ENCODE results near the gene CKAP5.
"Not testable (repeated sequence)": the region's sequence is repeated elsewhere in the genome, so short reads cannot be mapped to it uniquely, and the experiment has no call there.

The CKAP5 gene

DNA sequence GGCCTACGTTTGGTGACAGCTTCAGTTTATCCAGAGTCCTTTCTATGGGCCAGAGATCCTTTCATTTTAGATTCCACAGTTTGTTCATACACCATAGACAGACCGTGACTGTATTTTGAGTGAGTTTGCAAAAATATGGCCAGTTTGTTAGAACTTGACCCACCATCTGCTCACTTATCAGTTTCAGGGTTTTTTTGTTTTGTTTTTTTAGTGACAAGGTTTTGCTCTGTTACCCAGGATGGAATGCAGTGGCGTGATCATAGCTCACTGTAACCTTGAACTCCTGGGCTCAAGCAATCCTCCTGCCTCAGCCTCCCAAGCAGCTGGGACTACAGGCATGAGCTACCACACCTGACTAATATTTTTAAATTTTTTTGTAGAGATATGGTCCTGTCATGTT, 9.1 kb upstream of the CKAP5 start:
- DNase-seq (ENCODE audit: low spot score): no peak

- DNase-seq (ENCODE audit: low spot score): no peak
Observed at GRCh38 chr11:46850829-46851380, 4.8 kb upstream of the CKAP5 start.

GRCh38 chr11:46849631-46850030, 3.6 kb upstream of the CKAP5 start:
- DNase-seq (ENCODE audit: low spot score): no peak

DNA sequence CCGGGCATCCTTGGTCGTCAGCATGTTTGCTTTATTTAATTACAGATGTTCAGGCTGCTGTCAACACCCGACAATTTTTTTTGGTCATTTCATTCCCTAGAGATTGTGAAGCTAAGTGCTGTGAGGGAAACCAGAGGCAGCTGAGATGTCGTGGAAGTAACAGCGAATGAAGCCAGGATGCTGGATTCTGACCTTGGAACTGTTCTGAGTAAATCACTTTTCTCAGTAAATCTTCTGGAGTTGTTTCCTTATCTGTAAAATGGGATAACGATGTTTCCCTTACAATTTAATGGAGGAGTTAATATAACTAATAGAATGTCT, 390 bp upstream of the CKAP5 start:
- DNase-seq (ENCODE audit: low spot score): no peak

DNA sequence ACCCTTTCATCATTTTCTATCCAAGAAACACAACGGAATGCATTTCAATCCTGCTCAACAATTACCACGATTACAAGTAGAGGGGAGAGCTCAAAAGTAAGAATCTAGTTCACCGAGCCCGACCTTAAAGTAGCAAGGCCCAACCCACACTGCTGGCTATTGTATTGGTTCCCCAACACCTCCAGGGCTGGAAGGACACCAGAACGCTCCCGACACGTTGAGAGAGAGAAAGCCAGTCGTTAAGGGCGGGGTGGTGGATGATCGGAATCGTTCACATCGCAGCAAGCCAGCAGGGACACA, 690 bp downstream of the CKAP5 start:
- no peak for DNase-seq (ENCODE audit: low spot score)

- DNase-seq (ENCODE audit: low spot score): no peak
Observed at GRCh38 chr11:46840116-46840515, 6.0 kb downstream of the CKAP5 start.

GRCh38 chr11:46838501-46838900, 7.6 kb downstream of the CKAP5 start:
- no peak for DNase-seq (ENCODE audit: low spot score)

DNA sequence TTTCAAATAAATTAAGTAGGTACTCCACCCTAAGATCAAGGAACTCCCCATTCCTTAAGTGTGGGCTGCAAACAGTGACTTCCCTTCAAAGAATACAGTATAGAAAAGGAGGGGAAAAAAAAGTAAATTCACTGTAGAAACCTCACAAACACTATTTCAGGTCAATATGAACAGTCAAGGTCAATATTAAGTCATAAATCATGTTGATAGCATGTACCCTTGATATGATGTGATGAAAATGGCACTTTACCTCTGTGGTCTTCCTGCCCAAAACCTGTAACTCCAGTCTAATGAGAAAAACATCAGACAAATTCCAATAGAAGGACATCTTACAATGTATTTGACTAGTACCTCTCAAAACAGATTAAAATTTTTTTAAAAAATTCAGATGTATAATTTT, 8.2 kb downstream of the CKAP5 start:
- no peak for DNase-seq (ENCODE audit: low spot score)

GRCh38 chr11:46836870-46837269, 9.2 kb downstream of the CKAP5 start:
- DNase-seq (ENCODE audit: low spot score): no peak

- DNase-seq (ENCODE audit: low spot score): no peak
Observed at GRCh38 chr11:46836431-46836830, 9.6 kb downstream of the CKAP5 start.

DNA sequence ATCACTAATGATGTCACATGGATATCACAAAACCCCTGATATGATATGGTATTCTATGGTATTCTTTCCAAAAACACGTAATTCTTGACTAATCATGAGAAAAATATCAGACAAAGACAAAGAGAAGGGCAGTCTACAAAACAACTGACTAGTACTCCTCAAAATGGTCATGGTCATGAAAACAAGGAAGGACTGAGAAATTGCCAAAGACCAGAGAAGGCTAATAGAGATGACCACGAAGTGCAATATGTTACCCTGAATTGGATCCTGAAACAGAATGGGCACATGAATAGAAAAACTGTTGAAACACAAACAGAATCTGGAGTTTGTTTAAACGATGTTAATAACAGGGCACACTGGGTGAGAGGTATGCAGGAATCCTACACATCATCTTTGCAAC, 10.2 kb downstream of the CKAP5 start:
- no peak for DNase-seq (ENCODE audit: low spot score)

GRCh38 chr11:46834821-46835220, 11.3 kb downstream of the CKAP5 start:
- DNase-seq (ENCODE audit: low spot score): no peak

GRCh38 chr11:46832511-46833214, 13.4 kb downstream of the CKAP5 start:
- DNase-seq (ENCODE audit: low spot score): no peak

- DNase-seq (ENCODE audit: low spot score): no peak
Observed at GRCh38 chr11:46827995-46828394, 18.1 kb downstream of the CKAP5 start.

DNA sequence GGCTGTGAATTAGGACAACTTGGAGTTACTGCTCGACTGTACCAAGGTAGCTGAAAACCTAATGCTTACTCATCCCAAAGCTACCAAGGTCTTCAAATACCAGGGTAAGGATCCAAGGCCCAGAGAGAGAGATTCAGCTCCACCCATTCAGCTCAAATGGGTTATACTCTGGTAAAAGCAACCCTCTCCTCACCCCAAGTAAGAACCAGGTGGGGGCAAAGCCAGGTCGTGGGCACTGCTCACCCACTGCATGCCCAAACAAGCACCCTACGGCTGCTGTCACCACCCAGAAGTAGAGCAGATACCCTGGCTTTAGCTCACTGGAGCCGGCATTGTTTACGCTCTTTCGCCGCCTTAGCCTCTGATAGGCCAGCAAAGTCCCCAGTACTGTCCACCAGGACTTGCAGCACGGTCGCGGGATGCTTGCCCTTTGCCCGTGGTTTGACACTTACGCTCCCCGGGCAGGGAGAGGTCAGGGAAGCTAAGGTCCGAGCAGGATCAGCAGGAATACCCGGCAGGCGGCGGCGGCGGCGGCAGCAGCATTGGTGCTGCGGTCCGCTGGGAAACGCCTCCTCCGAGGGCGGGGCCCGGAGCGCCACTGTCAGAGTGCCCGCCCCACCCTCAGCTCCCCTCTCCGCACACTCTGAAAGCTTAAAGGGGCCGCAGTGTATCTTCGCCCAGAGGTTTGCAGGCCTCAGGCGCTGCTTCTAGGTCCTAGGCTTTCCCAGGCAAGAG, 19.6 kb downstream of the CKAP5 start:
- peak; percentile 87 for DNase-seq (ENCODE audit: low spot score)

GRCh38 chr11:46808799-46809431, 37.2 kb downstream of the CKAP5 start:
- DNase-seq (ENCODE audit: low spot score): peak; percentile 9

GRCh38 chr11:46801694-46802470, 44.2 kb downstream of the CKAP5 start:
- DNase-seq (ENCODE audit: low spot score): no peak

- no peak for DNase-seq (ENCODE audit: low spot score)
Observed at GRCh38 chr11:46800177-46800576, 45.9 kb downstream of the CKAP5 start.

DNA sequence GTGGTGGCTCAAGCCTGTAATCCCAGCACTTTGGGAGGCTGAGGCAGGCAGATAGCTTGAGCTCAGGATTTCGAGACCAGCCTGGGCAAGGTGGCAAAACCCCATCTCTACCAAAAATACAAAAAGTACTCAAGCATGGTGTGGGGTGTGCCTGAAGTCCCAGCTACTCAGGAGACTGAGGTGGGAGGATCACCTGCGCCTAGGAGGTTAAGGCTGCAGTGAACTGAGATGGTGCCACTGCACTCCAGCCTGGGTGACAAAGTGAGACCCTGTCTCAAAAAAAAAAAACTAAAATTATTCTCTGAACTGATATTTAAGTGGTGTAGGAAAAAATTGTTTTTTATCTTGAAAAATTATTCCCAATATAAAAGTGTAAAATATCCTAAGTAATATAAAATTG, 46.4 kb downstream of the CKAP5 start:
- DNase-seq (ENCODE audit: low spot score): not testable (repeated sequence)

DNA sequence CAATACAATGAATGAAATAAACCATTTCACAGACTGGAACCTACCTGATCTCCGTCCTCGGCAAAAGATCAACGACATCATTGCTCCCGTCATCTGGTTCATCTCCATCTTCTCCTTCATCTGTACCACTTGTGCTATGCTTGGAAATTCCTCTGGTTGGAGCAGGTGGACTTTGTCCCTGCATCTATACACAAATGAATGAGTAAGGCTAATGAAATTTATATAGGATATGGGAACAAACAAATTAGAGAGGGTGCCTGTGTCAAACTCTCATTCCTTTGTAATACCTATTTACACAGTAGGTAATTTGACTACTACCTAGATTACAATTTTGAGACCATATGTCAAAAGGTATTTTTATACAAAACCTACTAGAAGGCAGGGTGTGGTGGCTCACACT, 67.7 kb downstream of the CKAP5 start:
- DNase-seq (ENCODE audit: low spot score): no peak

DNA sequence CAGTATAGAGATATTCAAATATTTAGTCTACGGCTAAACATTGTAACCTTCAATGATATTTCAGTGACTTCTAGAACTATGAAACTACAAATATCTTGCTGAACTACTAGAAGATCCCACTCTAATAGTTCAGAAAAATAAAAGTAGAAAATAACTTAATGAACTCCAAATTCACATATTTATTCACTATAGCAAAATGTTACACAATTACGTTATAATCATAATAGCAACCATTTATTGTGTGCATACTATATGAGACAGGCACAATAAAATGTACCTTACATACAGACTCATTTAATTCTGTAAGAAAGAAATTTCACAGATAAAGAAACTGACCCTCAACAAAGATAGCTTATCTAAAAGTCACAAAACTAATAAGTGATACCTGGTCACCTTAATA, 69.2 kb downstream of the CKAP5 start:
- DNase-seq (ENCODE audit: low spot score): no peak

DNA sequence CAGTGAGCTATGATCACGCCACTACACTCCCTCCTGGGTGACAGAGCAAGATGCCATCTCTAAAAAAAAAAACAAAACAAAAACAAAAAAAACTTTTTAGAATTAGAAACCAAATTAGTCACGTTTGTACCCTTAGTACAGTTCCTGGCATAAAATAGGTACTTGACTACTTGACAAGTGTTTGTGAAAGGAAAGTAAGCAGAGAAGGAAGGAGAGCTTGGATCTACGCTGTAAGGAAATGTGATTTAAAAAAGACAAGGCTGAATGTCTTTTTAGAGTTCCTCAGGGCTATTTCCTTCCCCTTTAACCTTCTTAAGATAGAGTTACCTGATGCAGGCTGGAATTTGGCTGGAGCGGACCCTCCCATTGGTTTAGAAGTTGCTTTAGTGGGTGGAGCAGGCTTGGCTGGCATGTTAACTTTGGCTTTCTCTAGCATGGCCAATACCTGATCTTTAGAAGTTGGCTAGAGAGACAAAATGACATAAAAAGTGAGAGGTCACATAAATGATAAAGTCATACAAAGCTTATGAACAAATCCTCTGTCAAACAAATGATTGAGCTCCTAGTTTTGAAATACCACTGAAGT, 76.4 kb downstream of the CKAP5 start:
- no peak for DNase-seq (ENCODE audit: low spot score)

Measured in AG08395 (cell line).